ENCODE data around the gene SLC38A6. TPM values are rescaled to one million over a fixed set of nuclear protein-coding genes. Genes with fewer than 3 reads are reported as not detected.

The SLC38A6 gene
- total and polyA plus RNA-seq, 2 of the 13 experiments (the other 11 are each of a cell fraction or from before 2014, with no cell fraction given), result 6.9 to 22.1 TPM

GRCh38 chr14:60980811-60981632, at the start of gene SLC38A6, which contains the start of gene TRMT5 (continued):
- no peak; the same call in 1 of the 2 replicates for TF ChIP-seq HIC2 (CRISPR knock-in tag; IDR thresholded peaks at IDR 0.05; ENCODE audit: low read depth)
- TF ChIP-seq ZNF512B (CRISPR knock-in tag; IDR thresholded peaks at IDR 0.05; ENCODE audit: borderline replicate concordance), result no peak
- peak; percentile 67; the same call in 1 of the 2 replicates for TF ChIP-seq ELF4 (CRISPR knock-in tag; IDR thresholded peaks at IDR 0.05; ENCODE audit: borderline replicate concordance)
- no peak for TF ChIP-seq ZC3H4 (CRISPR knock-in tag; IDR thresholded peaks at IDR 0.05; ENCODE audit: borderline replicate concordance)
- TF ChIP-seq YY1 (IDR thresholded peaks at IDR 0.05; ENCODE audit: insufficient read depth, insufficient replicate concordance, low read depth, low read length), result no peak
- TF ChIP-seq MTF2 (CRISPR knock-in tag; IDR thresholded peaks at IDR 0.05; ENCODE audit: borderline replicate concordance), result no peak
- no peak for TF ChIP-seq ZMAT5 (CRISPR knock-in tag; IDR thresholded peaks at IDR 0.05; ENCODE audit: borderline replicate concordance, low read depth)
- no peak for TF ChIP-seq ZSCAN12 (CRISPR knock-in tag; IDR thresholded peaks at IDR 0.05)
- 0 out of 2 replicates have a peak, but pooled peaks have one; percentile 13 for TF ChIP-seq CTCF (CRISPR knock-in tag; IDR thresholded peaks at IDR 0.05)
- TF ChIP-seq KLF16 (CRISPR knock-in tag; IDR thresholded peaks at IDR 0.05), result peak; percentile 62 to 69; a peak in 1 of 4 replicates
- TF ChIP-seq PHB2 (IDR thresholded peaks at IDR 0.05; ENCODE audit: partially characterized antibody), result no peak
- no peak for TF ChIP-seq NFIC (IDR thresholded peaks at IDR 0.05; ENCODE audit: low read length)
- no peak for TF ChIP-seq RORA (CRISPR knock-in tag; IDR thresholded peaks at IDR 0.05)
- peak; percentile 47; the same call in 1 of the 2 replicates for TF ChIP-seq SOX5 (CRISPR knock-in tag; IDR thresholded peaks at IDR 0.05; ENCODE audit: borderline replicate concordance)
- no peak for TF ChIP-seq E2F2 (CRISPR knock-in tag; IDR thresholded peaks at IDR 0.05; ENCODE audit: borderline replicate concordance)
- TF ChIP-seq MTF1 (CRISPR knock-in tag; IDR thresholded peaks at IDR 0.05), result no peak
- TF ChIP-seq FOSL2 (CRISPR knock-in tag; IDR thresholded peaks at IDR 0.05), result peak; percentile 70
- peak; percentile 86 for TF ChIP-seq IRF2 (CRISPR knock-in tag; IDR thresholded peaks at IDR 0.05)
- TF ChIP-seq ZNF749 (CRISPR knock-in tag; IDR thresholded peaks at IDR 0.05; ENCODE audit: borderline replicate concordance), result no peak
- no peak for TF ChIP-seq PCBP2 (optimal IDR thresholded peaks at IDR 0.05; ENCODE audit: low read depth, low read length, poor library complexity, severe bottlenecking)
- TF ChIP-seq PHF5A (CRISPR knock-in tag; IDR thresholded peaks at IDR 0.05; ENCODE audit: low read depth, unreplicated experiment), result no peak

Measured in HepG2 (cell line).